HEK293 (cell line): ENCODE measurements around the gene DBH.

Source experiments
- KLF10 ChIP-seq: fragments of 450-650 bp; IDR thresholded peaks from 2 replicates; pipeline ENCODE4 v1.5.1; 2018; ENCODE audit warnings: missing biosample characterization, mild to moderate bottlenecking, missing genetic modification characterization
- SP2 ChIP-seq: fragments of 450-650 bp; formaldehyde crosslinking; IDR thresholded peaks from 2 replicates; pipeline ENCODE4 v1.5.1; 2016; ENCODE audit warnings: missing biosample characterization, missing genetic modification characterization
- ZNF24 ChIP-seq: fragments of 450-650 bp; formaldehyde crosslinking; IDR thresholded peaks from 2 replicates; pipeline ENCODE4 v1.5.1; 2016; ENCODE audit warnings: missing biosample characterization, missing genetic modification characterization
- ZNF416 ChIP-seq: fragments of 450-650 bp; formaldehyde crosslinking; IDR thresholded peaks from 2 replicates; pipeline ENCODE4 v1.5.1; 2016; ENCODE audit warnings: missing biosample characterization, missing genetic modification characterization
- ZSCAN23 ChIP-seq: fragments of 450-650 bp; formaldehyde crosslinking; IDR thresholded peaks from 2 replicates; pipeline ENCODE4 v1.5.1; 2016; ENCODE audit warnings: missing biosample characterization, missing genetic modification characterization
- TF ChIP-seq, protein P1 (sequence below): fragments of 450-650 bp; formaldehyde crosslinking; IDR thresholded peaks from 2 replicates; pipeline ENCODE4 v1.5.1; 2016; ENCODE audit warnings: missing biosample characterization, missing genetic modification characterization

DNA sequence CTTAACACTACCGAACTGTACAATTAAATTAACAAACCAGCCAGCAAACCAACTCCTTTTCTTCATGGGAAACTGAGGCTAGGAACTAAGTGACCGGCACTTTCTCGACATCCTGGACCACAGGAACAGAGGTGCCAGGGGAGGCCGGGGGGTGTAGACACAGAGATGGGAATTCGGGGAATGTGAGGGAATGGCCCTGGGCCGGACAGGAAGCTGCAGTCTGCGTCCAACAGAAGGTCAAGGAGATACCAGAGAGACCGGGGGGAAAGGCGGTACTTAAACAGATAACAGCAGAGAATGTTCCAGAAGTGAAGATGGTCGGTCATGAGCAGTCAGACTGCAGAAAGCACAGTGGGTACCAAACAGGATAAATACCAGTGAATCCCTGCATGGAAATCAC lies 40.3 kb downstream of the DBH start:
- no peak for TF ChIP-seq ZSCAN23
- TF ChIP-seq ZNF416 (tag by site-specific recombination): no peak
- TF ChIP-seq, protein P1, sequence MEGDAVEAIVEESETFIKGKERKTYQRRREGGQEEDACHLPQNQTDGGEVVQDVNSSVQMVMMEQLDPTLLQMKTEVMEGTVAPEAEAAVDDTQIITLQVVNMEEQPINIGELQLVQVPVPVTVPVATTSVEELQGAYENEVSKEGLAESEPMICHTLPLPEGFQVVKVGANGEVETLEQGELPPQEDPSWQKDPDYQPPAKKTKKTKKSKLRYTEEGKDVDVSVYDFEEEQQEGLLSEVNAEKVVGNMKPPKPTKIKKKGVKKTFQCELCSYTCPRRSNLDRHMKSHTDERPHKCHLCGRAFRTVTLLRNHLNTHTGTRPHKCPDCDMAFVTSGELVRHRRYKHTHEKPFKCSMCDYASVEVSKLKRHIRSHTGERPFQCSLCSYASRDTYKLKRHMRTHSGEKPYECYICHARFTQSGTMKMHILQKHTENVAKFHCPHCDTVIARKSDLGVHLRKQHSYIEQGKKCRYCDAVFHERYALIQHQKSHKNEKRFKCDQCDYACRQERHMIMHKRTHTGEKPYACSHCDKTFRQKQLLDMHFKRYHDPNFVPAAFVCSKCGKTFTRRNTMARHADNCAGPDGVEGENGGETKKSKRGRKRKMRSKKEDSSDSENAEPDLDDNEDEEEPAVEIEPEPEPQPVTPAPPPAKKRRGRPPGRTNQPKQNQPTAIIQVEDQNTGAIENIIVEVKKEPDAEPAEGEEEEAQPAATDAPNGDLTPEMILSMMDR: no peak
- TF ChIP-seq ZNF24 (tag by site-specific recombination): no peak
- TF ChIP-seq KLF10 (tag by site-specific recombination): no peak
- TF ChIP-seq SP2 (tag by site-specific recombination): no peak
